Articular chondrocyte of knee joint (primary cell): Measurements from ENCODE around the gene KATNBL1. TPM values are rescaled to one million over a fixed set of nuclear protein-coding genes. Genes with fewer than 3 reads are reported as not detected.

Experiments
- total RNA-seq: library from RNA; depleted of rRNA; stranded (reverse); fragments of >200 nt; gene quantifications from 2 replicates; pipeline ENCODE4 v1.2.3, GENCODE V29; 2012

KATNBL1 gene, protein sequence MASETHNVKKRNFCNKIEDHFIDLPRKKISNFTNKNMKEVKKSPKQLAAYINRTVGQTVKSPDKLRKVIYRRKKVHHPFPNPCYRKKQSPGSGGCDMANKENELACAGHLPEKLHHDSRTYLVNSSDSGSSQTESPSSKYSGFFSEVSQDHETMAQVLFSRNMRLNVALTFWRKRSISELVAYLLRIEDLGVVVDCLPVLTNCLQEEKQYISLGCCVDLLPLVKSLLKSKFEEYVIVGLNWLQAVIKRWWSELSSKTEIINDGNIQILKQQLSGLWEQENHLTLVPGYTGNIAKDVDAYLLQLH
- 41.4 and 49.5 TPM in 2 replicates for total RNA-seq

DNA sequence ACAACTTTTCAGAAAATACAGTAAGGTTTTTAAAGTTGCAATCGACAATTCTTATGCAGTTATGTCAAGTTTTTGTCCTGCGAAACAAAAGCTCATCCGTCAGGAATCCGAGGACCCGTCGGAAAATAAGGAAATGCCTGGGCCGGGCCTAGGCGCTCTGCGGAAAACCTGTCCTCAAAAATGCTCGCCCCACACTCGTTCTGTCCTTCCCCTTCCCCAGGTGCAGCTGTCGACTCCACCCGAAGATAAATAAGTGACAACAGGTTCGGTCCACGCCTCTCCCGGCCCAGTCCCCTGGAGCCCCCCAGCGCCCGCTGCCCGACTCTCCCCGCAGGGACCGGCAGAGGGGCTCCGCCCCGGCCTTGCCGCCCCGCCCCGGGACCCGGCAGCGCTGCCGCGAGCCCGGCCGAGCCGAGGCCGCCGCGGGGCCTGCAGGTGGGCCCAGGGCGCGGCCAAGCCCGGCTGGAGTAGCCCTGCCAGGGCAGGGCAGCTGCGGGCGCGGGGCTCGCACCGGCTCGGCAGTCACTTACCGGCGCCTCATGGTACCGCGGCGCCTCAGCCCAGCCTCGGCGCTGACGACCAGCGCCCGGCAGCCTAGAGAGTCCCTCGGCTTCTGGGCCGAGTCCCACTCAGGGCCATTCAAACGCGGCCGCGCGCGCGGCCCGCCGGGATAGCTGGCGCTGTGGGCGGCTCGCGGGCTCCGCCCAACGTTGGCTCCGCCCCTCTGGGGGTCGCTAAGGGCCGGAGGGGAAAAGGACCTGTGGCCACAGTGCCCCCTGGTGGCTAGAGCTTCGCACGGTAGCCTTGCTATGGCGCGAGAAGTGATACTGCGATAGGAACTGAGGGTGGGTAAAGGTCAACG is at the start of gene KATNBL1:
TSS of gene KATNBL1 (minus strand) at position 676 of the 862 bp plus-strand sequence. CDS start 46,420 bp downstream, outside the sequence.

DNA sequence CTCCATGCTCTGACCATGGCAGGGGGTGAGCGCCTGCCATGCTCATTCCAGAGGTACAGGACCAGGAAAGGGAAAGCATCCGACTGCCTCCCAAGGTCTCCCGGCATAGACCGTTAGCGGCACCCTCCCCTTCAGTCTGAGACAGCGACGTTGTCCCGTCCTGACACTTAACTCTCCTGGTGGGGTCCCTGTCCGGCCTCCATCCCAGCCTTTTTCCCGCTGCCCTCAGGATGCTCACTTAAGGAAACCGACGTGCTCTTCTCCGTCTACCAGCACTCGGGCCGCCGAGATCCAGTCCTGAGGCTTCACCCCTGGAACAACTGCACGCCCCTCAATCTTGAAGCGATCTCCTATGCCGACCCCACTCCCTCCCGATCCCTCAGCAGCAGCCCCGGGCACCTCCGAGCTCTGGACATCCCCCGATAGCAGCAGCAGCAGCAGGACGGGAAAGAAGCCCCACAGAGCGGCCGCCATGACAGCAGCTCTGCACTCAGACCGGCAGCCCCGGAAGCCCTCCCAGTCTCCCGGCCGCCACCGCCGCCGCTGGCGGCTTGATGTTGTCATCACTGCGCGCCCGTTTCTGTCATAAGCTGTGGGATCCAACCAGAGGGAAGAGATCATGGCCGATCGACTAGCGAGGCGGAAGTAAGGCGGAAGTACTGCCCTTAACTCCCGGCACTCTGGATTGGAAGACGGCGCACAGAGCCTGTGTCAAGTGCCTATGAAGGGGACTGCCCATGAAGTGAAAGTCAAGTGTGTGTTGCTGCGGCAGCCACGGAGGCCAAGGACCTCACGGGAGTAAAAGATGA is 108.3 kb downstream of the KATNBL1 start, which contains the start of the genes EMC7 and PGBD4:
TSS of gene EMC7 (minus strand) at position 497 of the 809 bp plus-strand sequence. CDS start at position 474, 23 bp downstream.
TSS of gene PGBD4 (plus strand) at position 718 of the 809 bp plus-strand sequence. CDS start 449 bp downstream, outside the sequence.

Other genes with a start within 250 kb of the KATNBL1 start
- not detected in 2 replicates for gene CHRM5, start 241.6 kb downstream of the KATNBL1 start, total RNA-seq
- 20.1 and 25.1 TPM in 2 replicates for gene AVEN, start 170.9 kb downstream of the KATNBL1 start, total RNA-seq
- gene EMC7, start 108.2 kb downstream of the KATNBL1 start, total RNA-seq: 57.1 and 63.6 TPM in 2 replicates
- 2.1 TPM in 2 replicates for gene PGBD4, start 108.0 kb downstream of the KATNBL1 start, total RNA-seq
- gene EMC4, start 14.9 kb upstream of the KATNBL1 start, total RNA-seq: 140 and 145 TPM in 2 replicates
- 31.4 and 39.0 TPM in 2 replicates for gene SLC12A6, start 127.7 kb upstream of the KATNBL1 start, total RNA-seq
- gene NOP10, start 133.0 kb upstream of the KATNBL1 start, total RNA-seq: 159 and 172 TPM in 2 replicates
- not detected in 2 replicates for gene NUTM1, start 133.2 kb upstream of the KATNBL1 start, total RNA-seq
- gene LPCAT4, start 157.1 kb upstream of the KATNBL1 start, total RNA-seq: 8.8 and 10.1 TPM in 2 replicates
- gene GOLGA8A, start 227.7 kb upstream of the KATNBL1 start, total RNA-seq: 30.9 and 39.6 TPM in 2 replicates